C4-2B (cell line): Measurements from ENCODE around the gene ZBTB18.

ENCODE experiments used
- ZFX ChIP-seq: fragments of 450-650 bp; IDR thresholded peaks from 2 replicates; pipeline ENCODE4 v1.6.1; 2017
- TF ChIP-seq, protein P1 (sequence below): fragments of 450-650 bp; conservative IDR thresholded peaks from 2 replicates; pipeline ENCODE4 v1.5.1; 2017; ENCODE audit warnings: mild to moderate bottlenecking

DNA sequence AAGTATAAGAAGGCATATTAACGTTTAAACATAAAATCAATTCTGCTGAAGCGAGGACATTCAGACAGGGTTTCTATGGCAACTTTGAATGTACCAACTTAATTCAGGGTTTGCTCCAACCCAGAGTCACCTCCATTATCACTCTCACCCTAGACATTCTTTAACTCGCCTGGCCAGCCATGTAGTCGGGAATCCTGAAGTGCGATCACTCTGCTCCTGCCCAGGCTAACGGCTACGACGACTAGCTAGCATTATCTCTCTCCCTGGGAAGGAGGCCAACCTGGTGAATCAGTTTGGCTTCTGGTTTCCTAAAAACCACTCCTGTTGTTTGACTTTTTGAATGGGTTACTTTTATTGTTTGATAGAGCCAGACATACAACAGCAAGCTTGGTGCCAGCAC is 38.9 kb upstream of the ZBTB18 start:
- TF ChIP-seq, protein P1, sequence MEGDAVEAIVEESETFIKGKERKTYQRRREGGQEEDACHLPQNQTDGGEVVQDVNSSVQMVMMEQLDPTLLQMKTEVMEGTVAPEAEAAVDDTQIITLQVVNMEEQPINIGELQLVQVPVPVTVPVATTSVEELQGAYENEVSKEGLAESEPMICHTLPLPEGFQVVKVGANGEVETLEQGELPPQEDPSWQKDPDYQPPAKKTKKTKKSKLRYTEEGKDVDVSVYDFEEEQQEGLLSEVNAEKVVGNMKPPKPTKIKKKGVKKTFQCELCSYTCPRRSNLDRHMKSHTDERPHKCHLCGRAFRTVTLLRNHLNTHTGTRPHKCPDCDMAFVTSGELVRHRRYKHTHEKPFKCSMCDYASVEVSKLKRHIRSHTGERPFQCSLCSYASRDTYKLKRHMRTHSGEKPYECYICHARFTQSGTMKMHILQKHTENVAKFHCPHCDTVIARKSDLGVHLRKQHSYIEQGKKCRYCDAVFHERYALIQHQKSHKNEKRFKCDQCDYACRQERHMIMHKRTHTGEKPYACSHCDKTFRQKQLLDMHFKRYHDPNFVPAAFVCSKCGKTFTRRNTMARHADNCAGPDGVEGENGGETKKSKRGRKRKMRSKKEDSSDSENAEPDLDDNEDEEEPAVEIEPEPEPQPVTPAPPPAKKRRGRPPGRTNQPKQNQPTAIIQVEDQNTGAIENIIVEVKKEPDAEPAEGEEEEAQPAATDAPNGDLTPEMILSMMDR: no peak
- no peak for TF ChIP-seq ZFX
